Body of pancreas (tissue), 4 donors: ENCODE data around the gene C5. TPM values are rescaled to one million over a fixed set of nuclear protein-coding genes. Genes with fewer than 3 reads are reported as not detected.

Experiments used
- ATAC-seq: fragments of 150-250 bp; one replicate; pipeline ENCODE4 v1.9.1; 2016
- DNase-seq, 4 donors: peaks; one replicate each; pipeline ENCODE4 v3.0.0-alpha.2; 2019
- H3K27ac ChIP-seq, 4 donors: fragments of 200-600 bp; sonication (generic); 1 replicate in 3 of 4; 2 replicates in 1 of 4; pipeline versions ENCODE4 v1.5.1 to v1.6.1; 2016 to 2019; ENCODE audit warnings: mild to moderate bottlenecking in 1 of 4, mixed read lengths in 1 of 4, moderate library complexity in 1 of 4
- H3K27me3 ChIP-seq, 2 donors: fragments of 200-600 bp; sonication (generic); one replicate each; pipeline ENCODE4 v1.6.0; 2016; ENCODE audit warnings: mild to moderate bottlenecking in 1 of 2
- H3K36me3 ChIP-seq, 2 donors: fragments of 200-600 bp; sonication (generic); replicated peaks in 1 of 2; 2 replicates each; pipeline ENCODE4 v1.5.1; 2016; ENCODE audit warnings: low read depth in 2 of 2; ENCODE audit not compliant: insufficient read depth in 1 of 2
- H3K4me1 ChIP-seq: fragments of 200-600 bp; sonication (generic); one replicate; pipeline ENCODE4 v1.6.0; 2016
- H3K4me3 ChIP-seq, 2 donors: fragments of 200-600 bp; sonication (generic); 1 replicate in 1 of 2; 2 replicates in 1 of 2; pipeline ENCODE4 v1.5.1; 2016 to 2019
- H3K9me3 ChIP-seq, 3 donors: fragments of 200-600 bp; sonication (generic); 1 replicate in 2 of 3; 2 replicates in 1 of 3; pipeline ENCODE4 v1.5.1; 2016
- POLR2A ChIP-seq, 3 donors: fragments of 450-650 bp; IDR thresholded peaks; one replicate each; pipeline ENCODE4 v1.6.1; 2016; ENCODE audit warnings: antibody characterized with exemption in 3 of 3, mild to moderate bottlenecking in 2 of 3
- WGBS, 2 donors: methylation state at CpG; one replicate each; pipeline ENCODE4 v1.1.5; 2017; 5-methylcytosine and 5-hydroxymethylcytosine counted together
- intact Hi-C: fragments of 100-400 bp; cut with DNase I; formaldehyde crosslinking; loops from one replicate; pipeline ENCODE4 v1.15.1; 2023
- total RNA-seq, 2 donors: library from RNA; depleted of rRNA; stranded (reverse); fragments of >200 nt; gene quantifications; one replicate each; pipeline ENCODE4 v1.1.0, GENCODE V29; 2016
- TF ChIP-seq, protein P1 (sequence below), 7 experiments: fragments of 450-650 bp in 4 of 7; fragments of 200-600 bp in 3 of 7; sonication (generic) in 3 of 7; IDR thresholded peaks; one replicate each; pipeline ENCODE4 v1.5.1; 2016 to 2019; ENCODE audit warnings: antibody characterized with exemption in 7 of 7

Gene C5
- total RNA-seq, 2 donors from 2014 or later: 7.3 to 16.1 TPM

DNA sequence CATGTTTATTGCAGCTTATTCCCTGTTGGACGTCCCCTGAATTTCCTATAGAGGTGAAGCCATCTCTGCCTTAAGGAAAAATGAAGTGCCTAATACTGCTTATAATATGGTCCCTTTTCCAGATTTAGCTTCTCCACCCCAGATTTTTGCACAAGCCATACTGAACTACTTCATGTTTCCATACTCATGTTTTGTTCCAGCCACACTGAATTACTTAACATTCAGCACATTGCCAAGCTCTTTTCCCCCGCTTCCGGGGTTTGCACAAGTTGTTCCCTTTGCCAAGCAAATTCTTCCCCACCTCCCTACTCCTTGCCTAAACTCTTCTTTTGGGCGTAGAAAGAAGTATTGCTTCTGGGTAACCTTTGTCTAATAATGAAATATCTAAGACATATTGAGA lies 23.0 kb upstream of the C5 start:
- intact Hi-C loops: no loop called here
- Histone ChIP-seq H3K4me1 (peaks cover 13% of the 10 kb centered on the region), H3K4me3 (no peak overlapping the region), H3K27ac (peak overlapping the region in 1 of 4 donors; percentile 44), H3K36me3 (no peaks in the 10 kb centered on the region), H3K9me3 (no peaks in the 10 kb centered on the region), H3K27me3 (no peaks in the 10 kb centered on the region)
- WGBS, 2 donors: 51 to 64% methylated on average over 4 of the region's 4 CpGs
- ATAC-seq (no peak), DNase-seq (peak in 3 of 4 donors; percentile 27 to 51 (median 29))
- no peak for TF ChIP-seq POLR2A (IDR thresholded peaks at IDR 0.05)
- TF ChIP-seq, protein P1, sequence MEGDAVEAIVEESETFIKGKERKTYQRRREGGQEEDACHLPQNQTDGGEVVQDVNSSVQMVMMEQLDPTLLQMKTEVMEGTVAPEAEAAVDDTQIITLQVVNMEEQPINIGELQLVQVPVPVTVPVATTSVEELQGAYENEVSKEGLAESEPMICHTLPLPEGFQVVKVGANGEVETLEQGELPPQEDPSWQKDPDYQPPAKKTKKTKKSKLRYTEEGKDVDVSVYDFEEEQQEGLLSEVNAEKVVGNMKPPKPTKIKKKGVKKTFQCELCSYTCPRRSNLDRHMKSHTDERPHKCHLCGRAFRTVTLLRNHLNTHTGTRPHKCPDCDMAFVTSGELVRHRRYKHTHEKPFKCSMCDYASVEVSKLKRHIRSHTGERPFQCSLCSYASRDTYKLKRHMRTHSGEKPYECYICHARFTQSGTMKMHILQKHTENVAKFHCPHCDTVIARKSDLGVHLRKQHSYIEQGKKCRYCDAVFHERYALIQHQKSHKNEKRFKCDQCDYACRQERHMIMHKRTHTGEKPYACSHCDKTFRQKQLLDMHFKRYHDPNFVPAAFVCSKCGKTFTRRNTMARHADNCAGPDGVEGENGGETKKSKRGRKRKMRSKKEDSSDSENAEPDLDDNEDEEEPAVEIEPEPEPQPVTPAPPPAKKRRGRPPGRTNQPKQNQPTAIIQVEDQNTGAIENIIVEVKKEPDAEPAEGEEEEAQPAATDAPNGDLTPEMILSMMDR (IDR thresholded peaks at IDR 0.05): no peak

- intact Hi-C loops: no loop called here
- peaks cover 13% of the 10 kb centered on the region for H3K4me1 ChIP-seq
- H3K27ac ChIP-seq: peak overlapping the region in 2 of 4 donors; percentile 40 to 44
- DNase-seq: peak in 2 of 4 donors; percentile 18 to 25
- H3K4me3 ChIP-seq: no peak overlapping the region
- H3K27me3 ChIP-seq: no peaks in the 10 kb centered on the region
- H3K36me3 ChIP-seq: peaks cover 0 to 2% of the 10 kb centered on the region in 2 donors
- TF ChIP-seq POLR2A (IDR thresholded peaks at IDR 0.05): no peak
- TF ChIP-seq, protein P1 (IDR thresholded peaks at IDR 0.05): peak in 3 of 7 experiments; percentile 4 to 37 (median 26)
- 19 to 43% methylated on average over 16 of the region's 16 CpGs for WGBS, 2 donors
- no peaks in the 10 kb centered on the region for H3K9me3 ChIP-seq
- ATAC-seq: no peak
Observed at GRCh38 chr9:121071756-121072421, 21.8 kb upstream of the C5 start.

GRCh38 chr9:121071370-121071755 lies 21.3 kb upstream of the C5 start:
- no peaks in the 10 kb centered on the region for H3K9me3 ChIP-seq
- intact Hi-C loops: no loop called here
- peak overlapping the region in 2 of 4 donors; percentile 40 to 44 for H3K27ac ChIP-seq
- no peak overlapping the region for H3K4me3 ChIP-seq
- ATAC-seq (no peak), DNase-seq (no peak)
- peaks cover 13% of the 10 kb centered on the region for H3K4me1 ChIP-seq
- H3K27me3 ChIP-seq: no peaks in the 10 kb centered on the region
- 94 to 95% methylated on average over 2 of the region's 2 CpGs for WGBS, 2 donors
- TF ChIP-seq, protein P1 (IDR thresholded peaks at IDR 0.05): no peak
- no peak for TF ChIP-seq POLR2A (IDR thresholded peaks at IDR 0.05)
- peaks cover 0 to 2% of the 10 kb centered on the region in 2 donors for H3K36me3 ChIP-seq

DNA sequence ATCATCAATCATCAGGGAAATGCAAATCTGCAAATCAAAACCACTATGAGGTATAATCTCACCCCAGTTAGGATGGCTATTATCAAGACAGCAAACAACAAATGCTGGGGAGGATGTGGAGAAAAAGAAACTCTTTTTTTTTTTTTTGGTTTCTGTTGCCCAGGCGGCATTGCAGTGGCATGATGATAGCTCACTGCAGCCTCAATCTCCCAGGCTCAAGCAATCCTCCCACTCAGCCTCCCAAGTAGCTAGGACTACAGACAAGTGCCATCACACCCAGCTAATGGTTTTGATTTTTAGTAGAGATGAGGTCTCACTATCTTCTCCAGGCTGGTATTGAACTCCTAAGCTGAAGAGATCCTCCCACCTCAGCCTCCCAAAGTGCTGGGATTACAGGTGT lies 19.3 kb upstream of the C5 start:
- Histone ChIP-seq H3K27ac (no peak overlapping the region), H3K4me1 (peaks cover 8% of the 10 kb centered on the region), H3K36me3 (peaks cover 0 to 2% of the 10 kb centered on the region in 2 donors), H3K27me3 (no peaks in the 10 kb centered on the region), H3K4me3 (no peak overlapping the region), H3K9me3 (no peaks in the 10 kb centered on the region)
- DNase-seq (no peak), ATAC-seq (no peak)
- intact Hi-C loops: no loop called here
- TF ChIP-seq, protein P1 (IDR thresholded peaks at IDR 0.05): no peak
- TF ChIP-seq POLR2A (IDR thresholded peaks at IDR 0.05): no peak
- WGBS, 2 donors: 93 to 94% methylated on average over 1 of the region's 1 CpG

DNA sequence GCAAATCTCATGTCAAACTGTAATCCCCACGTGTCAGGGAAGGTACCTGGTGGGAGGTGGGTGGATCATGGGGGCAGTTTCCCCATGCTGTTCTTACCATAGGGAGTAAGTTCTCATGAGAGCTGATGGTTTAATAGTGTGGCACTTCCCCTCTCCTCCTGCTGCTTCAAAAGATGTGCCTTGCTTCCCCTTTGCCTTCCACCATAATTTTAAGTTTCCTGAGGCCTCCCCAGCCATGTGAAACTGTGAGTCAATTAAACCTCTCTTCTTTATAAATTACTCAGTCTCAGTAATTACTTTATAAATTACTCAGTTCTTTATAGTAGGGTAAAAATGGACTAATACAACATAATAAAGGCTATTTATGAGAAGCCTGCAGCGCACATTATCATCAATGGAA lies 17.6 kb upstream of the C5 start:
- DNase-seq: no peak
- TF ChIP-seq, protein P1 (IDR thresholded peaks at IDR 0.05): no peak
- Histone ChIP-seq H3K4me1 (no peaks in the 10 kb centered on the region), H3K4me3 (no peak overlapping the region), H3K27ac (no peak overlapping the region), H3K27me3 (no peaks in the 10 kb centered on the region), H3K9me3 (no peaks in the 10 kb centered on the region), H3K36me3 (peaks cover 0 to 2% of the 10 kb centered on the region in 2 donors)
- no peak for ATAC-seq
- intact Hi-C loops: no loop called here
- WGBS, 2 donors: 80 to 81% methylated on average over 2 of the region's 2 CpGs
